IPS-20b (cell line): ENCODE data around the gene VGLL3.

Experiments used
- H3K27ac ChIP-seq: one replicate; pipeline ENCODE4 v1.5.1; 2013; ENCODE audit warnings: low read length
- H3K27me3 ChIP-seq: 2 replicates; pipeline ENCODE4 v1.6.1; 2013; ENCODE audit warnings: mild to moderate bottlenecking, low read length, inconsistent platforms; ENCODE audit not compliant: insufficient read depth
- H3K36me3 ChIP-seq: 2 replicates; pipeline ENCODE4 v1.6.1; 2013; ENCODE audit warnings: low read depth, mild to moderate bottlenecking, inconsistent platforms, low read length, moderate library complexity; ENCODE audit not compliant: insufficient read depth
- H3K4me1 ChIP-seq: 2 replicates; pipeline ENCODE4 v1.6.1; 2013; ENCODE audit warnings: mild to moderate bottlenecking, control low read depth, inconsistent platforms, low read length, moderate library complexity; ENCODE audit not compliant: insufficient read depth
- H3K4me3 ChIP-seq: 2 replicates; pipeline ENCODE4 v1.5.1; 2013; ENCODE audit warnings: mild to moderate bottlenecking, low read length, inconsistent platforms
- H3K9ac ChIP-seq: 2 replicates; pipeline ENCODE4 v1.6.1; 2013; ENCODE audit warnings: low read depth, mild to moderate bottlenecking, inconsistent platforms, low read length, moderate library complexity
- H3K9me3 ChIP-seq: 2 replicates; pipeline ENCODE4 v1.6.1; 2013; ENCODE audit warnings: mild to moderate bottlenecking, low read depth, low read length, inconsistent platforms; ENCODE audit not compliant: insufficient read depth

VGLL3 gene

DNA sequence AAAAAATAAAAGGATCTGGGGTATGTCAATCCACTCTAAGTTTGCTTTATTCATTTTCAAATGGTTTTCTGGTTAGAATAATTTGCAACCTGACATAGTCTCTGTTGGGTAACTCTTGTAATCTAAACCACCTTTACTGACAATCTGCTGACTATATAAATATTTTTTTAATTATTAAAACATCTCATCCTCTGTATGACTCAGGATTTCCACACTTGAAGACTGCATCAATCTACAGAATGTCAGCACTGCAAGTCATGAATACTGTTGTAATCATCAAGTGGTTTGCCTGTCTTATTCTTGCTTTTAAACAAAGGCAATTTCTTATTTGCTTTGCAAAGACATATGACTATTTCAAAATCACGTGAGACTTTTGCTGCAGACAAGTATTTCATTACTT is 42.1 kb downstream of the VGLL3 start:
- Histone ChIP-seq H3K4me3 (no peak overlapping the region), H3K27me3 (no peaks in the 10 kb centered on the region), H3K9me3 (no peaks in the 10 kb centered on the region; the same call in 1 of the 2 replicates), H3K4me1 (peaks cover 17% of the 10 kb centered on the region), H3K27ac (no peak overlapping the region), H3K9ac (no peak overlapping the region), H3K36me3 (no peaks in the 10 kb centered on the region)

DNA sequence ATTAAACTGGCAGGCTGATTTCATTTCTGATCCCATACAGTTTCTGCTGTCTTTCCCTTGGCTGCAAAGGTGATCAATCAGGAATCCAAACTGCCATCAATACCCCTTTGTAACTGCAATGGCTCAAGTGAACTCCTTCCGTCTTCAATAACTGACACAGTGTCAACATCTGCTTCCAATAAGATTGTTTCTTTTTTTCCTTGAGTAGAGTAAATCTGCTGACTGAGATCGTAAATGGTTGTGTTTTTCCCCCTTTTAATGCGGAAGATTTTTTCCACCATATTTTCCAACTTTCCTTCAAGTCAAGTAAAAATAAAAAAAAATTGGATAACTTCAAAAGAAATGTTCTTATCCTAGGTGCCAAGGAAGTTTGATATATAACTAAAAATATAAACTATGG is 48.7 kb downstream of the VGLL3 start:
- Histone ChIP-seq H3K4me3 (no peak overlapping the region), H3K36me3 (no peaks in the 10 kb centered on the region), H3K27ac (no peak overlapping the region), H3K4me1 (no peaks in the 10 kb centered on the region), H3K9me3 (no peaks in the 10 kb centered on the region), H3K9ac (no peak overlapping the region), H3K27me3 (no peaks in the 10 kb centered on the region)

GRCh38 chr3:86938416-86939105 is 52.4 kb downstream of the VGLL3 start:
- Histone ChIP-seq H3K9me3 (no peaks in the 10 kb centered on the region), H3K4me3 (no peak overlapping the region), H3K36me3 (no peaks in the 10 kb centered on the region), H3K4me1 (no peaks in the 10 kb centered on the region), H3K9ac (no peak overlapping the region), H3K27ac (no peak overlapping the region), H3K27me3 (no peaks in the 10 kb centered on the region)

- H3K27ac ChIP-seq = no peak overlapping the region
- H3K9ac ChIP-seq = no peak overlapping the region
- H3K9me3 ChIP-seq = no peaks in the 10 kb centered on the region
- H3K4me3 ChIP-seq = no peak overlapping the region
- no peaks in the 10 kb centered on the region for H3K27me3 ChIP-seq
- H3K4me1 ChIP-seq = no peaks in the 10 kb centered on the region
- H3K36me3 ChIP-seq = no peaks in the 10 kb centered on the region
Measured at GRCh38 chr3:86937306-86937791, 53.6 kb downstream of the VGLL3 start.

DNA sequence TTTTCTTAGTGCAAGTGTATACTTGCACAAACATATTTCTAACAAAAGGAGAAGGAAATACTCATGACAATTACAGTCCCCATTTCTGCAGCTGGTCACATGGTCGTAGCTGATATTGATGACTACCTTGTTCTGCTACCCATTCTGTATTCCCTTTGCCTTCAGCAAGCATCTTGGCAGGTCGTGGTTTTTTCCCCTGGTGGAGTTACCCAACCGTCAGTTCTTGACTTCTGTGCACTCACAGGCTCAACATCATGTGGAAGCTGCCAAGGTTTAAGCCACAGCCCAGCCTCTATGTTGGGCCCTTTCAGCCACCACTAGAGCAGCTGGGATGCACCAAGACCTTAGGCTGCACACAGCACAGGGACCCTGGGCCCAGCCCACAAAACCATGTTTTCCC is 56.1 kb downstream of the VGLL3 start:
- Histone ChIP-seq H3K4me1 (no peaks in the 10 kb centered on the region), H3K36me3 (no peaks in the 10 kb centered on the region), H3K4me3 (no peak overlapping the region), H3K9me3 (no peaks in the 10 kb centered on the region), H3K9ac (no peak overlapping the region), H3K27ac (no peak overlapping the region), H3K27me3 (no peaks in the 10 kb centered on the region)

DNA sequence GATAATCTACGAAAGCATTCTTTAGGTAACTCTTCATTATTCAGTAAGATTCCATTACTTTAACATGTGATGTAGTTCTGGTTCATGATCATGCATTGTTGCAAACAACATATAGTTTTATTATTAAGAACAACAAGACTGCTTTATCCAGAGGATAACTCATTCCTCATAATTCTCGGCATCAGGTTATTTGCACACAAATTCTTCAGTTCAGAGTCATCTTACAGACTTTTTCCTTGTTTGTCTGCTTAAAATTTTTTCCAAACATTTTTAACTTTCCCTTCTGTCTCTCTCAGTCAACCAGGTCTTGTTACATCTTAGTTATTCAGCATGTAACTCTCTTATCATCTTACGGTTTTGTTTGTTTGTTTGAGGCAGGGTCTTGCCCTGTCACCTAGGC is 60.1 kb downstream of the VGLL3 start:
- Histone ChIP-seq H3K36me3 (no peaks in the 10 kb centered on the region), H3K9ac (no peak overlapping the region), H3K9me3 (no peaks in the 10 kb centered on the region), H3K4me3 (no peak overlapping the region), H3K27me3 (no peaks in the 10 kb centered on the region), H3K27ac (no peak overlapping the region), H3K4me1 (no peaks in the 10 kb centered on the region)

DNA sequence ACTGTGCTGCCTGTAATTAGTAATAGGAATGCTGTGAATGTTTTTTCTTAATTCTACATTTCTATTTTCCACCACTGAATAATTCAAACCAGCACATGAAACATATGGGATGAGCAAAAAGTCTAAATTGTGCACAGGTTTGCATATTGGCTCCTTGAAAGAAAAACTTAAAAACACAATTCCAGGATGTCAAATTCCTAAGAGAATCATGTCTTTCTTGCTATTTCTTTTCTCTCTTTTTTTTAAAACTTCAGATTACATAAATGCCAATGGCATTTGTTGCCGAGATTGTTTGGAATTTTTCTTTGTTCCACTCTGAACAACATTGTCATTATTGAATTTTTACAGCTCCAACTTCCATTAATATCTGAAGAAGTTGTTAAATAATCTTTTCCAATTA is 60.8 kb downstream of the VGLL3 start:
- H3K27ac ChIP-seq = no peak overlapping the region
- no peaks in the 10 kb centered on the region for H3K27me3 ChIP-seq
- no peak overlapping the region for H3K4me3 ChIP-seq
- H3K9me3 ChIP-seq = no peaks in the 10 kb centered on the region
- no peak overlapping the region for H3K9ac ChIP-seq
- H3K4me1 ChIP-seq = peaks cover 5% of the 10 kb centered on the region
- H3K36me3 ChIP-seq = no peaks in the 10 kb centered on the region

GRCh38 chr3:86929046-86929445 is 61.9 kb downstream of the VGLL3 start:
- Histone ChIP-seq H3K9me3 (no peaks in the 10 kb centered on the region), H3K36me3 (no peaks in the 10 kb centered on the region), H3K4me1 (peaks cover 13% of the 10 kb centered on the region), H3K4me3 (no peak overlapping the region), H3K9ac (no peak overlapping the region), H3K27me3 (no peaks in the 10 kb centered on the region), H3K27ac (no peak overlapping the region)

- H3K9ac ChIP-seq = no peak overlapping the region
- H3K4me3 ChIP-seq = no peak overlapping the region
- H3K36me3 ChIP-seq = no peaks in the 10 kb centered on the region
- H3K27me3 ChIP-seq = no peaks in the 10 kb centered on the region
- H3K27ac ChIP-seq = no peak overlapping the region
- no peaks in the 10 kb centered on the region for H3K9me3 ChIP-seq
- H3K4me1 ChIP-seq = peaks cover 19% of the 10 kb centered on the region
Measured at GRCh38 chr3:86923071-86923491, 67.9 kb downstream of the VGLL3 start.

- Histone ChIP-seq H3K27me3 (no peaks in the 10 kb centered on the region), H3K9me3 (no peaks in the 10 kb centered on the region), H3K9ac (no peak overlapping the region), H3K4me3 (no peak overlapping the region), H3K27ac (no peak overlapping the region), H3K4me1 (peaks cover 19% of the 10 kb centered on the region), H3K36me3 (no peaks in the 10 kb centered on the region)
Measured at GRCh38 chr3:86921971-86922680, 68.8 kb downstream of the VGLL3 start.

DNA sequence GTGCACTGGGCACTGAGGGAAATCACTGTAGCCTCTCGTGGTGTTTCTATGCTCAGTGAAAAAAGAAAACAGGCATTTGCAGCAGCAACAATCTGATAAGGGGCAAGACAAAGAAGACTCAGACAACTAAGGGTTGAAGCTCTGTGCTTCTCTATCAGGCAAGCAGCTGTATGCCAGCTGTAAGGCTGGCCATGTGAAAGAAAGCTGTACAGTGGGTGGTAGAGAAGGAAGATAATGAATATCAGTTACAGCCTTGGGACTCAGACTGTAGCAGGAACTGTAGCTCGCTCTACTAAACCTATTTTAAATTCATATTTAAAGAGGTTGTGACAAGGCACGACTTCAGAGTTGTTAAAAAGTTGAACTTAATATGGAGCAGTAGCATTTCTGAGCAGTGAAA is 76.3 kb downstream of the VGLL3 start:
- Histone ChIP-seq H3K27me3 (no peaks in the 10 kb centered on the region), H3K27ac (no peak overlapping the region), H3K9ac (no peak overlapping the region), H3K4me3 (no peak overlapping the region), H3K36me3 (no peaks in the 10 kb centered on the region), H3K4me1 (no peaks in the 10 kb centered on the region), H3K9me3 (no peaks in the 10 kb centered on the region)

GRCh38 chr3:86913160-86913559 is 77.8 kb downstream of the VGLL3 start:
- H3K4me1 ChIP-seq = no peaks in the 10 kb centered on the region
- H3K27ac ChIP-seq = no peak overlapping the region
- no peak overlapping the region for H3K4me3 ChIP-seq
- H3K9me3 ChIP-seq = no peaks in the 10 kb centered on the region
- H3K27me3 ChIP-seq = no peaks in the 10 kb centered on the region
- H3K36me3 ChIP-seq = no peaks in the 10 kb centered on the region
- no peak overlapping the region for H3K9ac ChIP-seq
